ENCODE results near the gene INPP5A. TPM values are rescaled to one million over a fixed set of nuclear protein-coding genes. Genes with fewer than 3 reads are reported as not detected.

Gene INPP5A
- polyA plus RNA-seq, 3 donors from 2014 or later = 0.30 to 1.7 (median 0.48) TPM

GRCh38 chr10:132804287-132804686 is 266.7 kb downstream of the INPP5A start:
- DNase-seq = no peak
- H3K36me3 Mint-ChIP-seq = no peaks in the 10 kb centered on the region
- H3K9me3 Mint-ChIP-seq = no peaks in the 10 kb centered on the region
- H3K27ac Mint-ChIP-seq = no peak overlapping the region
- no peaks in the 10 kb centered on the region for H3K27me3 Mint-ChIP-seq (ENCODE audit: low read depth in 3 of 3)
- no peaks in the 10 kb centered on the region for H3K4me1 Mint-ChIP-seq
- no peak overlapping the region for H3K4me3 Mint-ChIP-seq

GRCh38 chr10:132804785-132805426 is 267.3 kb downstream of the INPP5A start:
- no peak for DNase-seq
- no peaks in the 10 kb centered on the region for H3K4me1 Mint-ChIP-seq
- no peak overlapping the region for H3K4me3 Mint-ChIP-seq
- no peak overlapping the region for H3K27ac Mint-ChIP-seq
- no peaks in the 10 kb centered on the region for H3K27me3 Mint-ChIP-seq (ENCODE audit: low read depth in 3 of 3)
- no peaks in the 10 kb centered on the region for H3K9me3 Mint-ChIP-seq
- no peaks in the 10 kb centered on the region for H3K36me3 Mint-ChIP-seq

GRCh38 chr10:132805599-132805998 is 268.0 kb downstream of the INPP5A start:
- no peaks in the 10 kb centered on the region for H3K9me3 Mint-ChIP-seq
- H3K27me3 Mint-ChIP-seq (ENCODE audit: low read depth in 3 of 3) = peaks cover 0 to 3% (median 0%) of the 10 kb centered on the region in 3 donors
- no peaks in the 10 kb centered on the region for H3K36me3 Mint-ChIP-seq
- H3K4me1 Mint-ChIP-seq = no peaks in the 10 kb centered on the region
- DNase-seq = no peak
- no peak overlapping the region for H3K4me3 Mint-ChIP-seq
- no peak overlapping the region for H3K27ac Mint-ChIP-seq

DNA sequence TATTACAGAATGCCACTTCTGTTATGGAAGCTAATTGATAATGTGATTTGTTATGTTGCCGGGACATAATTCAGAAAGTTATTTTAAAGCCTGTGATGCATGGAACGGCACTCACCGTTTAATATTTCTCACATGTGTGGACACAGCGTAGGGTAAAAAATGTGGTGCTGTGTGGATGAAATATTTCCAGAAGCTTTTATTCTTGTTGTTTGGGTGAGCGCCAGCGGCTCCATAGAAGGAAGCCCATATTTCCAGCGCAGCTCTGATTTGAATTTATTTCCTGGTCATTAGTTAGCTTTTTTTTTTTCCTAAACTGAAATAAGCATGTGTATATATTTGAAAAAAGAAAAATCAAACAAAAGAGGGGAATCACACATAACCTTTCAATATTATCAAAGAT is 268.5 kb downstream of the INPP5A start:
- no peaks in the 10 kb centered on the region for H3K36me3 Mint-ChIP-seq
- peaks cover 0 to 3% (median 0%) of the 10 kb centered on the region in 3 donors for H3K27me3 Mint-ChIP-seq (ENCODE audit: low read depth in 3 of 3)
- no peaks in the 10 kb centered on the region for H3K4me1 Mint-ChIP-seq
- H3K9me3 Mint-ChIP-seq = no peaks in the 10 kb centered on the region
- no peak overlapping the region for H3K27ac Mint-ChIP-seq
- H3K4me3 Mint-ChIP-seq = no peak overlapping the region
- no peak for DNase-seq

- no peak for DNase-seq
These were observed 269.0 kb downstream of the INPP5A start for GRCh38 chr10:132806561-132807003.

GRCh38 chr10:132807621-132808049 is 270.0 kb downstream of the INPP5A start:
- Mint-ChIP-seq H3K4me1 (no peaks in the 10 kb centered on the region), H3K27me3 (ENCODE audit: low read depth in 3 of 3) (peaks cover 0 to 3% (median 0%) of the 10 kb centered on the region in 3 donors), H3K4me3 (no peak overlapping the region), H3K36me3 (no peaks in the 10 kb centered on the region), H3K27ac (no peak overlapping the region), H3K9me3 (no peaks in the 10 kb centered on the region)
- DNase-seq = no peak

More at GRCh38 chr10:132806561-132807003, 269.0 kb downstream of the INPP5A start:
- H3K27ac Mint-ChIP-seq = no peak overlapping the region
- H3K4me1 Mint-ChIP-seq = no peaks in the 10 kb centered on the region
- no peaks in the 10 kb centered on the region for H3K9me3 Mint-ChIP-seq
- H3K4me3 Mint-ChIP-seq = no peak overlapping the region
- H3K36me3 Mint-ChIP-seq = no peaks in the 10 kb centered on the region
- H3K27me3 Mint-ChIP-seq (ENCODE audit: low read depth in 3 of 3) = peaks cover 0 to 3% (median 0%) of the 10 kb centered on the region in 3 donors

- Mint-ChIP-seq H3K27ac (no peak overlapping the region), H3K4me3 (no peak overlapping the region), H3K27me3 (ENCODE audit: low read depth in 3 of 3) (peaks cover 0 to 3% (median under 1%) of the 10 kb centered on the region in 3 donors), H3K4me1 (no peaks in the 10 kb centered on the region), H3K9me3 (no peaks in the 10 kb centered on the region), H3K36me3 (no peaks in the 10 kb centered on the region)
- no peak for DNase-seq
These were observed 271.0 kb downstream of the INPP5A start for GRCh38 chr10:132808383-132809231.

GRCh38 chr10:132809232-132810140 is 271.9 kb downstream of the INPP5A start:
- Mint-ChIP-seq H3K4me3 (no peak overlapping the region), H3K27ac (no peak overlapping the region), H3K4me1 (no peaks in the 10 kb centered on the region), H3K9me3 (no peaks in the 10 kb centered on the region), H3K27me3 (ENCODE audit: low read depth in 3 of 3) (peaks cover 0 to 3% (median 2%) of the 10 kb centered on the region in 3 donors), H3K36me3 (no peaks in the 10 kb centered on the region)
- no peak for DNase-seq

DNA sequence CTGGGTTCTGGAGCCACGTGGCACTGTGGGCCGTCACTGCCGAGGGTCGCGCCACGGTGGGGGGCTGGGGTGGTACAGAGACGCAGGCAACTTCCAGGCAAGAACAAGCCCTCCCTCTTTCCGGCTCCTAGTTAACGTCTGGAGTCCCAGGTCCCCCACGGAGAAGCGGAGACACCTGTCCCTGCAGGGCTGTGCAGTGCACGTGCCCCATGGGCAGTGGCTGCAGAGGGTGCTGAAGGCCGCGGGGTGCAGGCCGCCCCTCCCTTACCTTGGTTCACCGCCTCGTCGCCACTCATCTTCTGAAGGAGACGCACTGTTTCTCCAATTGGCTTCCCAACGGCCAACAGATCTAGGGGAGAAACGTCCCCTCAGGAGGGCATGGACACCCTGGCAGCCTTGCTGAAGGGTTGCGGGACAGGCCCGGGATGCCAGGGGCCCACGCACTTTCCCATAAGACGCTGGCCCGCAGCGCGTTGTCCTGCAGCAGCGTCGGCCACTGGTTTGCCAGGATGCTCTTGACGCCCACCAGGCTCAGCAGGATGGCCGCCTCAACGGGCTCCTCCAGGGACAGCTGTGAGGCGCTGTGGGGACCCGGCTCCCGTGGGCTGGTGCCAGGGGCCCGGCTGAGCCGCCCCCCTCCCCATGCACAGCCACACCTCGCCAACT is 272.7 kb downstream of the INPP5A start:
- Mint-ChIP-seq H3K4me1 (no peaks in the 10 kb centered on the region), H3K4me3 (no peak overlapping the region), H3K27ac (no peak overlapping the region), H3K36me3 (no peaks in the 10 kb centered on the region), H3K9me3 (no peaks in the 10 kb centered on the region), H3K27me3 (ENCODE audit: low read depth in 3 of 3) (peaks cover 0 to 3% (median 2%) of the 10 kb centered on the region in 3 donors)
- DNase-seq = no peak

- no peak for DNase-seq
- peaks cover 0 to 3% (median 2%) of the 10 kb centered on the region in 3 donors for H3K27me3 Mint-ChIP-seq (ENCODE audit: low read depth in 3 of 3)
- no peaks in the 10 kb centered on the region for H3K9me3 Mint-ChIP-seq
- H3K4me1 Mint-ChIP-seq = no peaks in the 10 kb centered on the region
- H3K4me3 Mint-ChIP-seq = no peak overlapping the region
- no peak overlapping the region for H3K27ac Mint-ChIP-seq
- H3K36me3 Mint-ChIP-seq = no peaks in the 10 kb centered on the region
These were observed 273.5 kb downstream of the INPP5A start for GRCh38 chr10:132810807-132811700.

- Mint-ChIP-seq H3K27me3 (ENCODE audit: low read depth in 3 of 3) (peaks cover 0 to 3% (median 2%) of the 10 kb centered on the region in 3 donors), H3K36me3 (no peaks in the 10 kb centered on the region), H3K9me3 (no peaks in the 10 kb centered on the region), H3K4me1 (no peaks in the 10 kb centered on the region), H3K4me3 (no peak overlapping the region), H3K27ac (no peak overlapping the region)
- DNase-seq = no peak
These were observed 274.4 kb downstream of the INPP5A start for GRCh38 chr10:132811891-132812481.

GRCh38 chr10:132812520-132812919 is 274.9 kb downstream of the INPP5A start:
- no peaks in the 10 kb centered on the region for H3K4me1 Mint-ChIP-seq
- H3K27ac Mint-ChIP-seq = no peak overlapping the region
- peaks cover 0 to 3% (median 2%) of the 10 kb centered on the region in 3 donors for H3K27me3 Mint-ChIP-seq (ENCODE audit: low read depth in 3 of 3)
- no peak overlapping the region for H3K4me3 Mint-ChIP-seq
- H3K36me3 Mint-ChIP-seq = no peaks in the 10 kb centered on the region
- no peak for DNase-seq
- H3K9me3 Mint-ChIP-seq = no peaks in the 10 kb centered on the region
